ENCODE data around the gene VPS18.
A peak's percentile ranks its signal among the peaks of the same experiment; 100 is the strongest.

Gene VPS18

DNA sequence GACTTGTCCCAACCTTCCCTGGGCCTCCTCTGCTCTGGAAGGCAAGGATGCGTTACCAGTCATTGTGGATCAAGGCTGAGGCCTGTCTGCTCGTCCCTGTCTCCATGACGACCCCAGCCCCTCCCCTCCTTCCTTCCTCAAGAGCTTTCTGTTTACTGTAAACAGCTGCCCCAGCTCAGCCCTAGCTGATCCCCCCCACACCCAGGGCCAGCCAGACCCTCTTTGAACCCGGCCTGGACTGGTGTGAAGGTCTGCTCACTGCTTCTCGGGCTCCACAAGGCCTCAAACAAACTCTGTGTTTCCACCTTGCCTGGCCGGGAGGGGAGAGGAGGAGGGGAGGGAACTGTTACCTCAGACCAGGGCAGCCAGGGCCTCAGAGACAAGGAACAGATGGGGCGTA lies 16.9 kb downstream of the VPS18 start:
- Histone ChIP-seq H3K9ac (ENCODE audit: insufficient read length) (no peak overlapping the region), H3K9me3 (ENCODE audit: low read depth, low read length) (no peaks in the 10 kb centered on the region), H3K4me3 (no peak overlapping the region), H3K27ac (no peak overlapping the region), H3K36me3 (ENCODE audit: insufficient read depth, low read length) (no peaks in the 10 kb centered on the region)
- no peak for DNase-seq (ENCODE audit: low read depth, low spot score)
- TF ChIP-seq FOXP2 (optimal IDR thresholded peaks at IDR 0.05; ENCODE audit: control extremely low read depth, extremely low read length, insufficient read depth), result peak; percentile 93
- TF ChIP-seq EZH2 (IDR thresholded peaks at IDR 0.05), result no peak
- no peak for TF ChIP-seq POLR2AphosphoS5 (IDR thresholded peaks at IDR 0.05; ENCODE audit: borderline replicate concordance, low read depth, low read length)

DNA sequence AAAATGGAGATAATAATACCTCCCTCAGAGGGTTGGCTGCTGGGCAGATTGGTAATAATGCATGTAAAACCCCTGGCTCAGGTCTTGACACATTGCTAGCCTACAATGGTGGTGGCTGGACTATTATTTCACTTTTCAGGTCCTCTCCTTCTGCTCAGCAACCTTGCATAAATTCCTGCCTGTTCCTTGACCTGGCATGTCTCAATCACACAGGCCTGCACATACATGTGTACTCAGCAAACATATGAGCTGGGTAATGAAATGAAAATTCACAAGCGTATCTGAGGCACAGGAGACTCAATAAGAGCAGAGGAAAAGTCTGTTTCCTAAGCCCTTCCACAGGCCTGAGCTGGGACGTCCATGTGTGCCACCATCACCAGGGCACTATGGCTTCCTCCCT lies 17.4 kb downstream of the VPS18 start:
- no peak overlapping the region for H3K4me3 ChIP-seq
- H3K9ac ChIP-seq (ENCODE audit: insufficient read length), result no peak overlapping the region
- no peak for DNase-seq (ENCODE audit: low read depth, low spot score)
- TF ChIP-seq POLR2AphosphoS5 (IDR thresholded peaks at IDR 0.05; ENCODE audit: borderline replicate concordance, low read depth, low read length), result no peak
- no peak for TF ChIP-seq FOXP2 (optimal IDR thresholded peaks at IDR 0.05; ENCODE audit: control extremely low read depth, extremely low read length, insufficient read depth)
- no peak for TF ChIP-seq EZH2 (IDR thresholded peaks at IDR 0.05)
- H3K9me3 ChIP-seq (ENCODE audit: low read depth, low read length), result no peaks in the 10 kb centered on the region
- H3K27ac ChIP-seq, result no peak overlapping the region
- H3K36me3 ChIP-seq (ENCODE audit: insufficient read depth, low read length), result no peaks in the 10 kb centered on the region

DNA sequence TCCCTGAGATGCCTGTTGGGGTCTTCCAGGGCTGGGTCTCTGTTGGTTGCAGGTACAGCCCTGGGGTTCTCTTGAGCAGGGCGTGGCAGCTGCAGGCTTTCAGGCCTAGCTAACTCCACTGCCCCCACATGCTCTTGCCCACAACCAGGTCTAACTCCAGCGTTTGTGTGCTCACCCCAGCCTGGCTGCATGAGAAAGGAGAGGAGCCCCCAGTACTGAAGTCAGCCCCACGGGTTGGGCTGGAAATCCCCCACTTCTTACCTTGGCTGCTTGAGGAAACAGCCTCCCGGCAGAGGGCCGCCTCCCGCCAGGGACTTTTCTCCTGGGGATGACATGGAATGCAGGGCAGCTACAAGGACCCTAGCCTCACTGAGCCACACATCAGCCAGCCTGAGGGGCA lies 18.2 kb downstream of the VPS18 start:
- TF ChIP-seq POLR2AphosphoS5 (IDR thresholded peaks at IDR 0.05; ENCODE audit: borderline replicate concordance, low read depth, low read length) (no peak), FOXP2 (optimal IDR thresholded peaks at IDR 0.05; ENCODE audit: control extremely low read depth, extremely low read length, insufficient read depth) (no peak), EZH2 (IDR thresholded peaks at IDR 0.05) (no peak)
- Histone ChIP-seq H3K9me3 (ENCODE audit: low read depth, low read length) (no peaks in the 10 kb centered on the region), H3K4me3 (no peak overlapping the region), H3K36me3 (ENCODE audit: insufficient read depth, low read length) (no peaks in the 10 kb centered on the region), H3K9ac (ENCODE audit: insufficient read length) (no peak overlapping the region), H3K27ac (no peak overlapping the region)
- DNase-seq (ENCODE audit: low read depth, low spot score), result no peak

DNA sequence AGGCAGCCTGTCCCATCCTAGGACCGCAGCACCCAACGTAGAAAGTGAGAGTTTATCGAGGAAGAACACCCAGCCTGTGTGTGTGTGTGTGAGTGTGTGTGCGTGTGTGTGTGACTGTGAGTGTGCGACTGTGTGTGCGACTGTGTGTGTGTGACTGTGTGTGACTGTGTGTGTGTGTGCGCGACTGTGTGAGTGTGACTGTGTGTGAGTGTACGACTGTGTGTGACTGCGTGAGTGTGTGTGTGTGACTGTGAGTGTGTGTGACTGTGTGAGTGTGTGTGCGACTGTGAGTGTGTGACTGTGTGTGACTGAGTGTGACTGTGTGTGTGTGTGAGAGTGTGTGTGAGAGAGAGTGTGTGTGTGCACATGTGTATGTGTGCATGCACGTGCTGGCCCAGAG lies 19.8 kb downstream of the VPS18 start:
- Histone ChIP-seq H3K27ac (no peak overlapping the region), H3K9ac (ENCODE audit: insufficient read length) (no peak overlapping the region), H3K36me3 (ENCODE audit: insufficient read depth, low read length) (no peaks in the 10 kb centered on the region), H3K4me3 (no peak overlapping the region), H3K9me3 (ENCODE audit: low read depth, low read length) (no peaks in the 10 kb centered on the region)
- TF ChIP-seq FOXP2 (optimal IDR thresholded peaks at IDR 0.05; ENCODE audit: control extremely low read depth, extremely low read length, insufficient read depth) (no peak), EZH2 (IDR thresholded peaks at IDR 0.05) (no peak), POLR2AphosphoS5 (IDR thresholded peaks at IDR 0.05; ENCODE audit: borderline replicate concordance, low read depth, low read length) (no peak)
- DNase-seq (ENCODE audit: low read depth, low spot score), result no peak

DNA sequence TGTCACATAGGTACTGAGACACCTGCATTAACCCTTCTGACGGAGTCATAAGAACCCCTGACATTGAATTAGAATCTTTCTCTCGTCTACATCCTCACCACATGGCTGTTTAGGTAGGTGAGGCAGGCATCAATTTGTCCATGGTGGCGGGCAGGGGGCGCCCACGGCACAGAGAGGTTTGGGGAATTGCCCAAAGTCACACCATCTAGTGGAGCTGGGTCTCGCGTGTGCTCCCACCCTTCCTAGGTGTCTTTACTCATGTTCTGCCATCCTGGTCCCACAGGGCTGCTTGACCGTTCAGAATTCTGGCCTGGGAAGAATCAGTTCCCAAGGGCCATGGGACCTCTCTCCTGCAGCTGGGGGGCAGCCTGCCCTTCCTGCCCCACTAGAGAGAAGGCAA lies 20.2 kb downstream of the VPS18 start:
- H3K36me3 ChIP-seq (ENCODE audit: insufficient read depth, low read length), result no peaks in the 10 kb centered on the region
- no peak overlapping the region for H3K9ac ChIP-seq (ENCODE audit: insufficient read length)
- TF ChIP-seq POLR2AphosphoS5 (IDR thresholded peaks at IDR 0.05; ENCODE audit: borderline replicate concordance, low read depth, low read length) (no peak), FOXP2 (optimal IDR thresholded peaks at IDR 0.05; ENCODE audit: control extremely low read depth, extremely low read length, insufficient read depth) (no peak), EZH2 (IDR thresholded peaks at IDR 0.05) (no peak)
- DNase-seq (ENCODE audit: low read depth, low spot score), result no peak
- H3K9me3 ChIP-seq (ENCODE audit: low read depth, low read length), result no peaks in the 10 kb centered on the region
- H3K4me3 ChIP-seq, result no peak overlapping the region
- no peak overlapping the region for H3K27ac ChIP-seq

DNA sequence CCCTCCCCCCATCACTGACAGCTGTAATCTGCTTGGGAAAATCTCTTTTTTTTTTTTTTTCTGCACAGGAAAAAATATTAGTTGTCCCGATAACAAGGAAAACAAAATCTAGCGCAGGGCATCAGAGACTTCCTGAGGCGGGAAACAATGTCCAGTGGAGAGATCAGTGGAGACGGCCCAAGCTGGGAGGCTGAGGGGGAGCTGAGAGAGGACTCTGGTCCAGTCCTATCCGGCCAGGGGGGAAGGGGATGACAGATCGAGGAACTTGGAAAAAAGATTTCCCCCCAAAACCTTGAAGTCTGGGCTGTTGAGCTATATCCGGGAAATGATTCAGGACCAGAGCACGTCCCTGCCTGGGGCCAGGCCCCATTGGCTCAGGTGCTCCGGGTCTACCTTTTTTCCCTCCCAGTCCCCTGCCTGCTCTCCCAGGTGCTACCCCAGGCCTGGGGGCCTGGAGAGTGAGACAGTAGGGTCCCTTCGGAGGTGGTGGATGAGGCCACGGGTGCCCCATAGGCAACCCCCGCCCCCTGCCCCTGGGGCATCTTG lies 20.9 kb downstream of the VPS18 start:
- H3K9me3 ChIP-seq (ENCODE audit: low read depth, low read length), result no peaks in the 10 kb centered on the region

DNA sequence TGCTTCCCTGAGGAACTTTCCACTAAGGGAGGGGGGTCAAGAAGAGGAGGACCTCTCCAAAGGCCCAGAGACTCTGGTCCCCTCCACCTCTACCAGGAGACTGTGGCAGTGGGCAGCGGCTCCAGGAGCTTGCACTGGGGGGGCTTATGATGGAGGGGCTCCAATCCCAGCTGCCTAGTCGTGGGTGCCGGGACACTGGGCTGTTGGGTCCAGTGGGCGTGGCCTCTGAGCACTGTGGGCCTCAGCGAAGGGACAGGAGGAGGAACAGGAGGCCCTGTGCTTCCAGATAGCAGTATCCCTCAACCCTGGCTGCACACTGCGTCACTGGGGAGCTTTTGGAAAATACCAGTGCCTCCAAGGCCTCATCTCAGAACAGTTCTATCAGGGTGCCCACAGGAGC lies 21.4 kb downstream of the VPS18 start:
- no peaks in the 10 kb centered on the region for H3K36me3 ChIP-seq (ENCODE audit: insufficient read depth, low read length)
- H3K9me3 ChIP-seq (ENCODE audit: low read depth, low read length), result no peaks in the 10 kb centered on the region
- H3K27ac ChIP-seq, result no peak overlapping the region
- DNase-seq (ENCODE audit: low read depth, low spot score), result no peak
- H3K9ac ChIP-seq (ENCODE audit: insufficient read length), result no peak overlapping the region
- TF ChIP-seq FOXP2 (optimal IDR thresholded peaks at IDR 0.05; ENCODE audit: control extremely low read depth, extremely low read length, insufficient read depth) (no peak), EZH2 (IDR thresholded peaks at IDR 0.05) (no peak), POLR2AphosphoS5 (IDR thresholded peaks at IDR 0.05; ENCODE audit: borderline replicate concordance, low read depth, low read length) (no peak)
- no peak overlapping the region for H3K4me3 ChIP-seq

More for the DNA sequence above, 20.9 kb downstream of the VPS18 start:
- TF ChIP-seq POLR2AphosphoS5 (IDR thresholded peaks at IDR 0.05; ENCODE audit: borderline replicate concordance, low read depth, low read length), result no peak
- no peak for TF ChIP-seq FOXP2 (optimal IDR thresholded peaks at IDR 0.05; ENCODE audit: control extremely low read depth, extremely low read length, insufficient read depth)
- no peak for TF ChIP-seq EZH2 (IDR thresholded peaks at IDR 0.05)
- DNase-seq (ENCODE audit: low read depth, low spot score), result no peak
- Histone ChIP-seq H3K36me3 (ENCODE audit: insufficient read depth, low read length) (no peaks in the 10 kb centered on the region), H3K27ac (no peak overlapping the region), H3K4me3 (no peak overlapping the region), H3K9ac (ENCODE audit: insufficient read length) (no peak overlapping the region)

DNA sequence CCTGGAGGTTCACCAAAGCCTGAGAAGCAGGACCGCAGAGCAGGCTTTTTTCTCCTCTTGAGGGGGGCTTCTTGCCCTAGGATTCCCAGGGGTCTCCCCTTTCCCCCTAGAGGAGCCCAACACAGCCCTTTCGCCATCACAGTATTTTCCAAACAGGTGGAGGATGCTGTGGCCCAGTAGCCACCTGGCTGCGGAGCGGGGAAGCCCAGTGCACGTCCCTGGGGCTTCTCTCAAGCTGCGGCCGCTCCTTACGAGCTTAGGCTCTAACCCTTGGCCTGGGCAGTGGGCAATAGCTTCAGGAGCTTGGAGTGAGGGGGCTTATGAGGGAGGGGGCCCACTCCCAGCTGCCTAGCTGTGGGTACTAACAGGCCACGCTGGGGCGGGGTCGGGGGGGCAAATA lies 23.3 kb downstream of the VPS18 start:
- Histone ChIP-seq H3K9ac (ENCODE audit: insufficient read length) (no peak overlapping the region), H3K36me3 (ENCODE audit: insufficient read depth, low read length) (no peaks in the 10 kb centered on the region), H3K9me3 (ENCODE audit: low read depth, low read length) (no peaks in the 10 kb centered on the region), H3K27ac (no peak overlapping the region), H3K4me3 (no peak overlapping the region)
- no peak for DNase-seq (ENCODE audit: low read depth, low spot score)
- TF ChIP-seq EZH2 (IDR thresholded peaks at IDR 0.05), result no peak
- no peak for TF ChIP-seq POLR2AphosphoS5 (IDR thresholded peaks at IDR 0.05; ENCODE audit: borderline replicate concordance, low read depth, low read length)
- no peak for TF ChIP-seq FOXP2 (optimal IDR thresholded peaks at IDR 0.05; ENCODE audit: control extremely low read depth, extremely low read length, insufficient read depth)

DNA sequence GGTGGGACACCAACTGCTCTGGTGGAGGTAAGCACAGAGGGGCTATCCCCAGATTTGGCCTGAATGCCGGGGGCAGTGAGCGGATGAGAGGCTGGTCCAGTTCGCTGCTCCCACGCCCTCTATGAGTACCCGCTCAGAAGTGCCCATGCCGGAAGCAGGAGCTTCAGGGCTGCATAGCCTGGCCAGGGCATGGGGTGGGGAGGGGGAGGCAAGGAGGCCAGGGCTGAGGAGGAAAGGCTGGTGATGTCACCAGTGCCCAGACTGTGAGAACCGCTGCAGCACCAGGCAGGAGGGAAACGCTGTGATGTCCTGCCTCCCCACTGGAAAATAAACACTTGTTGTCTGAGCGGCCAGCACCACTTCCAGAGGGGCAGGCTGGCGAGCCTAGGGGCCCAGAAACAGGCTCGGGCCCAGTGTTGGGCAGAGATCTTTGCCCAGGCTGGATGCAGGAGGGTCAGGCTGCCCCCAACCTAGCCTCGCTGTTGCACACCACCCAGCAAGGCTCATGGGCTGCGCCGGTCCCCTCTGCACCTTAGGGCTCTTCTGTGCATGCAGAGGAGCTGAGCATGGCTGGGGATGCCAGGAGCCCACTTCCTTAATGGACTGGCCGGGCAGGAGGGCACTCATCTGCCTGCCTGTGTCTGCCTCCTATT lies 24.0 kb downstream of the VPS18 start:
- H3K36me3 ChIP-seq (ENCODE audit: insufficient read depth, low read length), result no peaks in the 10 kb centered on the region
- no peaks in the 10 kb centered on the region for H3K9me3 ChIP-seq (ENCODE audit: low read depth, low read length)
- H3K27ac ChIP-seq, result no peak overlapping the region
- TF ChIP-seq POLR2AphosphoS5 (IDR thresholded peaks at IDR 0.05; ENCODE audit: borderline replicate concordance, low read depth, low read length) (no peak), EZH2 (IDR thresholded peaks at IDR 0.05) (no peak), FOXP2 (optimal IDR thresholded peaks at IDR 0.05; ENCODE audit: control extremely low read depth, extremely low read length, insufficient read depth) (no peak)
- no peak overlapping the region for H3K9ac ChIP-seq (ENCODE audit: insufficient read length)
- H3K4me3 ChIP-seq, result no peak overlapping the region
- DNase-seq (ENCODE audit: low read depth, low spot score), result no peak

Data from SK-N-MC (cell line).